Body of pancreas (tissue), 4 donors: ENCODE data around the gene TPP2. TPM values are rescaled to one million over a fixed set of nuclear protein-coding genes. Genes with fewer than 3 reads are reported as not detected.

Experiments
- ATAC-seq: fragments of 150-250 bp; one replicate; pipeline ENCODE4 v1.9.1; 2016
- DNase-seq, 4 donors: peaks; one replicate each; pipeline ENCODE4 v3.0.0-alpha.2; 2019
- H3K27ac ChIP-seq, 4 donors: fragments of 200-600 bp; sonication (generic); 1 replicate in 3 of 4; 2 replicates in 1 of 4; pipeline versions ENCODE4 v1.5.1 to v1.6.1; 2016 to 2019; ENCODE audit warnings: mild to moderate bottlenecking in 1 of 4, mixed read lengths in 1 of 4, moderate library complexity in 1 of 4
- H3K27me3 ChIP-seq, 2 donors: fragments of 200-600 bp; sonication (generic); one replicate each; pipeline ENCODE4 v1.6.0; 2016; ENCODE audit warnings: mild to moderate bottlenecking in 1 of 2
- H3K36me3 ChIP-seq, 2 donors: fragments of 200-600 bp; sonication (generic); replicated peaks in 1 of 2; 2 replicates each; pipeline ENCODE4 v1.5.1; 2016; ENCODE audit warnings: low read depth in 2 of 2; ENCODE audit not compliant: insufficient read depth in 1 of 2
- H3K4me1 ChIP-seq: fragments of 200-600 bp; sonication (generic); one replicate; pipeline ENCODE4 v1.6.0; 2016
- H3K4me3 ChIP-seq, 2 donors: fragments of 200-600 bp; sonication (generic); 1 replicate in 1 of 2; 2 replicates in 1 of 2; pipeline ENCODE4 v1.5.1; 2016 to 2019
- H3K9me3 ChIP-seq, 3 donors: fragments of 200-600 bp; sonication (generic); 1 replicate in 2 of 3; 2 replicates in 1 of 3; pipeline ENCODE4 v1.5.1; 2016
- POLR2A ChIP-seq, 3 donors: fragments of 450-650 bp; IDR thresholded peaks; one replicate each; pipeline ENCODE4 v1.6.1; 2016; ENCODE audit warnings: antibody characterized with exemption in 3 of 3, mild to moderate bottlenecking in 2 of 3
- whole genome bisulfite sequencing, 2 donors: methylation state at CpG; one replicate each; pipeline ENCODE4 v1.1.5; 2017; 5-methylcytosine and 5-hydroxymethylcytosine counted together
- intact Hi-C: fragments of 100-400 bp; cut with DNase I; formaldehyde crosslinking; loops from one replicate; pipeline ENCODE4 v1.15.1; 2023
- total RNA-seq, 2 donors: library from RNA; depleted of rRNA; stranded (reverse); fragments of >200 nt; gene quantifications; one replicate each; pipeline ENCODE4 v1.1.0, GENCODE V29; 2016
- TF ChIP-seq, protein P1 (sequence below), 7 experiments: fragments of 450-650 bp in 4 of 7; fragments of 200-600 bp in 3 of 7; sonication (generic) in 3 of 7; IDR thresholded peaks; one replicate each; pipeline ENCODE4 v1.5.1; 2016 to 2019; ENCODE audit warnings: antibody characterized with exemption in 7 of 7

Gene TPP2
- total RNA-seq, 2 donors from 2014 or later: 29.3 to 73.5 TPM

- no peak overlapping the region for H3K27ac ChIP-seq
- no peaks in the 10 kb centered on the region for H3K36me3 ChIP-seq
- H3K4me1 ChIP-seq: no peaks in the 10 kb centered on the region
- TF ChIP-seq, protein P1, sequence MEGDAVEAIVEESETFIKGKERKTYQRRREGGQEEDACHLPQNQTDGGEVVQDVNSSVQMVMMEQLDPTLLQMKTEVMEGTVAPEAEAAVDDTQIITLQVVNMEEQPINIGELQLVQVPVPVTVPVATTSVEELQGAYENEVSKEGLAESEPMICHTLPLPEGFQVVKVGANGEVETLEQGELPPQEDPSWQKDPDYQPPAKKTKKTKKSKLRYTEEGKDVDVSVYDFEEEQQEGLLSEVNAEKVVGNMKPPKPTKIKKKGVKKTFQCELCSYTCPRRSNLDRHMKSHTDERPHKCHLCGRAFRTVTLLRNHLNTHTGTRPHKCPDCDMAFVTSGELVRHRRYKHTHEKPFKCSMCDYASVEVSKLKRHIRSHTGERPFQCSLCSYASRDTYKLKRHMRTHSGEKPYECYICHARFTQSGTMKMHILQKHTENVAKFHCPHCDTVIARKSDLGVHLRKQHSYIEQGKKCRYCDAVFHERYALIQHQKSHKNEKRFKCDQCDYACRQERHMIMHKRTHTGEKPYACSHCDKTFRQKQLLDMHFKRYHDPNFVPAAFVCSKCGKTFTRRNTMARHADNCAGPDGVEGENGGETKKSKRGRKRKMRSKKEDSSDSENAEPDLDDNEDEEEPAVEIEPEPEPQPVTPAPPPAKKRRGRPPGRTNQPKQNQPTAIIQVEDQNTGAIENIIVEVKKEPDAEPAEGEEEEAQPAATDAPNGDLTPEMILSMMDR (IDR thresholded peaks at IDR 0.05): no peak
- no peaks in the 10 kb centered on the region for H3K27me3 ChIP-seq
- intact Hi-C loops: no loop called here
- no peak overlapping the region for H3K4me3 ChIP-seq
- DNase-seq (no peak), ATAC-seq (no peak)
- H3K9me3 ChIP-seq: peaks cover 0 to 3% (median 0%) of the 10 kb centered on the region in 3 donors
Observed at GRCh38 chr13:102703726-102704035, 106.9 kb downstream of the TPP2 start.

DNA sequence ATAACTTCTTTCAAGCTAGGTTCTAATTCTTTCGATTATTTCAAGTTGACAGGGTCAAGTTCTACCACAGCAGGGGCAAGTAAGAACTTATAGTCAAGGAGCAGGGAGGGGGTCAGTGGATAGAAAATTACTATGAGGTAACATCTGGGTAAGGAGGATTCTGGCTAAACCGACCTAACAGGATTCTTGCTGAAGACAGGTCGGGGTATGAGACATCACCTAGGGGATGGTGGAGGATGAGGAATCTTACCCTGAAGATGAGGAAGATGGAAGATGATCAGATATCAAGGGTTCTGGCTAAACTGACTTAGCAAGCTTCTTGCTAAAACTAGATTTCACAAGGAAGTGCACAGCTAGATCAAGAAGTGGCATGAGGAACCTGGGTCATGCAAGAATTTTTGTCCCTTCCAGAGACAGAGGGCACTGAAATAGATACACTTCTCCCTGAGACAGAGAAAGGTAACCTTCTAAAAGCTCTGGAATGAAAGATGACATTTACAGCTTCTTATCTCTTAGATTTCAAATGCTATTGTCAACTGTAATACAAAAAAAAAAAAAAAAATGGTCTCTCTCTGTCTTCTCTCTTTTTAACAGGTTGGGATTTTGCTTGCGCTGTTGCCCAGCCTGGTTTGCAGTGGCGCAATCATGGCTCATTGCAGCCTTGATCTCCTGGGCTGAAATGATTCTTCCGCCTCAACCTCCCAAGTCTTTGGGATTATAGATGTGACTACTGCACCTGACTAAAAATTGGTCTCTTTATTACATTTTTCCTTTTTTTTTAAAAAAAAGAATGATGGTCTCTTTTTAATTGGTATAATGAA lies 107.7 kb downstream of the TPP2 start:
- no peak overlapping the region for H3K27ac ChIP-seq
- DNase-seq: no peak
- 62 to 73% methylated on average over 6 of the region's 6 CpGs for WGBS, 2 donors
- no peaks in the 10 kb centered on the region for H3K4me1 ChIP-seq
- H3K9me3 ChIP-seq: no peaks in the 10 kb centered on the region
- no peaks in the 10 kb centered on the region for H3K27me3 ChIP-seq
- H3K36me3 ChIP-seq: no peaks in the 10 kb centered on the region
- no peak for ATAC-seq
- no peak for TF ChIP-seq POLR2A (IDR thresholded peaks at IDR 0.05)
- TF ChIP-seq, protein P1 (IDR thresholded peaks at IDR 0.05): no peak
- intact Hi-C loops: no loop called here
- no peak overlapping the region for H3K4me3 ChIP-seq

DNA sequence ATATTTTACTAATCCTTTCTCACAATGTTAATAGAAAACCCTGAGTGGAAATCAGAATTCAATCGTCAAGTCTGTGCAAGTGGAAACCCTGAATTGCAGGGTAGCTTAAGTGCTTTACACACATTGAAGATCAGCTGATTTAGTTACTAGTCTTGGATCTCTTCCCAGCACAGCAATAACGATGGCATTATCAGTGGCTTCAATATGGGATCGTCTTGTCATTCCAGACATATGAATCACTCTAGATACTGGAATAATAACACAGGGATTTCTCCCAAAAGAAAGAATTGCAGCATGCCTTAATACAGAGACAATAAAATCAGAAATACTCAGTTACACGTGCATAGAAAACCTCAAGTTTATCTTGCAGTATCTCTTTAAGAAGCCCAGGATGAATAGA lies 110.7 kb downstream of the TPP2 start:
- Histone ChIP-seq H3K4me1 (no peaks in the 10 kb centered on the region), H3K9me3 (no peaks in the 10 kb centered on the region), H3K36me3 (no peaks in the 10 kb centered on the region), H3K27me3 (no peaks in the 10 kb centered on the region), H3K27ac (no peak overlapping the region), H3K4me3 (no peak overlapping the region)
- ATAC-seq (peak; percentile 24), DNase-seq (no peak)
- TF ChIP-seq, protein P1 (IDR thresholded peaks at IDR 0.05): no peak
- TF ChIP-seq POLR2A (IDR thresholded peaks at IDR 0.05): no peak
- 12 to 14% methylated on average over 4 of the region's 4 CpGs for WGBS, 2 donors
- intact Hi-C loops: no loop called here

DNA sequence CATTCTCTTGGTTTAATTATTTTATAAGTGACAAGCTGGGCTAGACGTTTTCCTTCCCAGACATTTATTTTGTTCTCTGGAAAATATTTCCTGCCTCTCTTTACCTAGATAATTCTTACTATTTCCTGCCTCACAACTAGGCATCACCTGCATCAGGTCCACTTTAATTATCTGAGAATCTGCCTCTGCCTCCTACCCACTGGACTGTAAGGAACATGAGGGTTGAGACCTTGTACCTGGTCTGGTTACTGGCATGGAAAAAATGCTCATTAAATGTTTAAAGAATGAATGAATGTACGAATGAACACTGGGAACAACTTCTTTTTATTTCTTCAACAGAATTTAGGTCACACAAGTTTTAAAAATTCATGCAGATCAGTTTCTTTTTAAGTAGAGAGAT lies 111.4 kb downstream of the TPP2 start:
- no peaks in the 10 kb centered on the region for H3K36me3 ChIP-seq
- ATAC-seq: no peak
- no peak overlapping the region for H3K4me3 ChIP-seq
- 19 to 21% methylated on average over 2 of the region's 2 CpGs for WGBS, 2 donors
- no peak for TF ChIP-seq POLR2A (IDR thresholded peaks at IDR 0.05)
- TF ChIP-seq, protein P1 (IDR thresholded peaks at IDR 0.05): no peak
- intact Hi-C loops: no loop called here
- no peaks in the 10 kb centered on the region for H3K27me3 ChIP-seq
- no peaks in the 10 kb centered on the region for H3K9me3 ChIP-seq
- no peak for DNase-seq
- H3K27ac ChIP-seq: no peak overlapping the region
- H3K4me1 ChIP-seq: no peaks in the 10 kb centered on the region

DNA sequence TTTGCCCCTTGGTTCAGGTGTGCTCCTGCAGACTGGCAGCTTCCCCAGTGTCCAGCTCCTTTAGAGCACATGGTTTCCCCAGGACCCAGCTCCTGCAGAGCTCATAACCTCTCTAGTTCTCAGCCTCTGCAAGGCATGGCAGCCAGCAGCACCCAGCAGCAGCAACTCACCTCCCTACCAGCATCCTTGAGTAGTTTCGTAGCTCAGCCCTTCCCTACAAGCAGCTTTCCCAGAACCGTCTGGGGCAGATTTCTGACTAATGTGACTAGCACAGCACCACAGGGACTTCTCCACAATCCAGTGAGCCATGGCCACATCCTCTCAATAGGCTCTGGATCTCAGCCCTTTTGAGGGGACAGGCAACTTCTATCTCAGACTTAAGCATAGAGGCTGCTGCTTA lies 112.2 kb downstream of the TPP2 start:
- DNase-seq: no peak
- Histone ChIP-seq H3K9me3 (no peaks in the 10 kb centered on the region), H3K27ac (no peak overlapping the region), H3K27me3 (no peaks in the 10 kb centered on the region), H3K4me1 (no peaks in the 10 kb centered on the region), H3K36me3 (no peaks in the 10 kb centered on the region), H3K4me3 (no peak overlapping the region)
- ATAC-seq: no peak
- WGBS, 2 donors: 66% methylated on average over 2 of the region's 2 CpGs
- intact Hi-C loops: no loop called here
- no peak for TF ChIP-seq POLR2A (IDR thresholded peaks at IDR 0.05)
- TF ChIP-seq, protein P1 (IDR thresholded peaks at IDR 0.05): no peak
